HCT116 (cell line): Measurements from ENCODE around the gene PDP2. TPM values are rescaled to one million over a fixed set of nuclear protein-coding genes. Genes with fewer than 3 reads are reported as not detected.

Experiments
- ATAC-seq: fragments of 200-7000 bp; cut with Tn5 transposase; 2 replicates; pipeline ENCODE4 v1.9.1; 2020; ENCODE audit warnings: mild to moderate bottlenecking, moderate library complexity
- BruUV-seq: library from RNA; stranded (reverse); fragments of 400-500 nt; replicated peaks from 2 replicates; lab custom pipeline; 2021; lab: Mats Ljungman, UMichigan
- CTCF ChIA-PET: fragments of 300-600 bp; sonication (Branson Sonifier 250); formaldehyde crosslinking; loops from one replicate; lab custom pipeline; 2021; ENCODE audit warnings: antibody characterized with exemption; lab: Charles Lee
- POLR2A ChIA-PET: fragments of 300-600, 350-600 bp; sonication (Branson Sonifier 250); formaldehyde crosslinking; loops from one replicate; lab custom pipeline; 2021; ENCODE audit warnings: antibody characterized with exemption; lab: Charles Lee
- RAD21 ChIA-PET, 2 experiments: fragments of 300-600 bp; sonication (Branson Sonifier 250); formaldehyde crosslinking; loops; one replicate each; lab custom pipeline; 2023; ENCODE audit warnings: low total read pairs in 2 of 2; ENCODE audit not compliant: uncharacterized antibody in 2 of 2, unreplicated experiment in 2 of 2, low non-redundant PET in 1 of 2; lab: Charles Lee
- DNase-seq: peaks from one replicate; pipeline ENCODE4 v3.0.0-alpha.2; 2010; ENCODE audit warnings: low read depth, low spot score
- H2AFZ ChIP-seq: fragments of 200-600 bp; shearing (Covaris generic), sonication (generic); 2 replicates; pipeline ENCODE4 v1.6.1; 2017; ENCODE audit warnings: low read depth, mixed run types, mixed read lengths, antibody characterized with exemption, low read length; ENCODE audit not compliant: poor library complexity, severe bottlenecking
- H3K27ac ChIP-seq: 2 replicates; pipeline ENCODE4 v1.5.1; 2012; ENCODE audit warnings: low read depth, low read length
- H3K27me3 ChIP-seq: fragments of 200-600 bp; sonication (generic); 2 replicates; pipeline ENCODE4 v1.6.1; 2016; ENCODE audit warnings: mixed run types, low read length, mixed read lengths; ENCODE audit not compliant: insufficient read depth
- H3K36me3 ChIP-seq, 2 experiments: fragments of 200-500 bp in 1 of 2; fragments of 200-600 bp in 1 of 2; sonication (Bioruptor generic) in 1 of 2; sonication (generic) in 1 of 2; 2 replicates each; pipeline versions ENCODE4 v1.5.1 to v1.6.1; 2014 to 2016; ENCODE audit warnings: low read length in 2 of 2, inconsistent platforms in 1 of 2, mixed read lengths in 1 of 2, mixed run types in 1 of 2; ENCODE audit not compliant: insufficient read depth in 2 of 2, control insufficient read depth in 1 of 2
- H3K4me1 ChIP-seq, 2 experiments: fragments of 200-600 bp in 1 of 2; sonication (generic) in 1 of 2; 2 replicates each; pipeline versions ENCODE4 v1.5.1 to v1.6.1; 2012 to 2017; ENCODE audit warnings: low read length in 2 of 2, inconsistent platforms in 1 of 2, mild to moderate bottlenecking in 1 of 2, mixed read lengths in 1 of 2, mixed run types in 1 of 2, moderate library complexity in 1 of 2; ENCODE audit not compliant: insufficient read depth in 2 of 2, control insufficient read depth in 1 of 2
- H3K4me2 ChIP-seq: fragments of 200-600 bp; sonication (generic); 2 replicates; pipeline ENCODE4 v1.6.1; 2017; ENCODE audit warnings: mixed run types, low read length, mixed read lengths
- H3K4me3 ChIP-seq, 2 experiments: fragments of 200-600 bp in 1 of 2; sonication (generic) in 1 of 2; replicated peaks in 1 of 2; 2 replicates each; pipeline ENCODE4 v1.5.1; 2011 to 2016; ENCODE audit warnings: low read length in 2 of 2, control low read depth in 1 of 2, low read depth in 1 of 2, mild to moderate bottlenecking in 1 of 2, mixed read lengths in 1 of 2, mixed run types in 1 of 2
- H3K79me2 ChIP-seq: fragments of 200-600 bp; sonication (generic); 2 replicates; pipeline ENCODE4 v1.6.1; 2017; ENCODE audit warnings: mild to moderate bottlenecking, mixed run types, low read length, moderate library complexity, mixed read lengths; ENCODE audit not compliant: insufficient read depth
- H3K9ac ChIP-seq: fragments of 200-600 bp; sonication (generic); 2 replicates; pipeline ENCODE4 v1.6.1; 2016; ENCODE audit warnings: low read length, mixed read lengths
- H3K9me2 ChIP-seq: fragments of 200-600 bp; sonication (generic), shearing (Covaris generic); 2 replicates; pipeline ENCODE4 v1.6.1; 2017; ENCODE audit warnings: mixed run types, mild to moderate bottlenecking, moderate library complexity; ENCODE audit not compliant: insufficient read depth
- H3K9me3 ChIP-seq, 2 experiments: fragments of 200-500 bp in 1 of 2; fragments of 200-600 bp in 1 of 2; sonication (Bioruptor generic) in 1 of 2; sonication (generic) in 1 of 2; 2 replicates each; pipeline ENCODE4 v1.6.1; 2014 to 2017; ENCODE audit warnings: low read length in 2 of 2, mixed read lengths in 2 of 2, inconsistent platforms in 1 of 2, low read depth in 1 of 2, mild to moderate bottlenecking in 1 of 2, mixed run types in 1 of 2, moderate library complexity in 1 of 2; ENCODE audit not compliant: control insufficient read depth in 1 of 2, insufficient read depth in 1 of 2
- H4K20me1 ChIP-seq: fragments of 200-600 bp; sonication (generic), shearing (Covaris generic); 2 replicates; pipeline ENCODE4 v1.6.1; 2017; ENCODE audit warnings: mixed run types, mild to moderate bottlenecking, moderate library complexity; ENCODE audit not compliant: insufficient read depth
- ATF3 ChIP-seq: IDR thresholded peaks from 2 replicates; pipeline ENCODE4 v1.6.1; 2012
- CBX3 ChIP-seq: IDR thresholded peaks from 2 replicates; pipeline ENCODE4 v1.6.1; 2012; ENCODE audit warnings: low read depth
- CEBPB ChIP-seq: IDR thresholded peaks from 2 replicates; pipeline ENCODE4 v1.6.1; 2012; ENCODE audit warnings: low read depth
- CTCF ChIP-seq, 3 experiments: fragments of 200-600 bp in 1 of 3; sonication (generic) in 1 of 3; IDR thresholded peaks in 2 of 3; conservative IDR thresholded peaks in 1 of 3; 2 replicates each; pipeline ENCODE4 v1.5.1; 2012 to 2017; ENCODE audit warnings: low read depth in 2 of 3, low read length in 2 of 3, antibody characterized with exemption in 1 of 3, borderline replicate concordance in 1 of 3, control low read depth in 1 of 3, mild to moderate bottlenecking in 1 of 3, mixed read lengths in 1 of 3, mixed run types in 1 of 3, moderate library complexity in 1 of 3; ENCODE audit not compliant: insufficient read depth in 1 of 3
- EGR1 ChIP-seq: IDR thresholded peaks from 2 replicates; pipeline ENCODE4 v1.6.1; 2012; ENCODE audit warnings: low read depth
- ELF1 ChIP-seq: IDR thresholded peaks from 2 replicates; pipeline ENCODE4 v1.6.1; 2012; ENCODE audit warnings: low read depth, borderline replicate concordance
- EZH2 ChIP-seq: fragments of 200-600 bp; sonication (generic); IDR thresholded peaks from 2 replicates; pipeline ENCODE4 v1.6.1; 2017; ENCODE audit warnings: antibody characterized with exemption, mixed run types
- FOSL1 ChIP-seq: IDR thresholded peaks from 2 replicates; pipeline ENCODE4 v1.6.1; 2012; ENCODE audit warnings: low read depth
- POLR2A ChIP-seq: IDR thresholded peaks from 2 replicates; pipeline ENCODE4 v1.7.0; 2011; ENCODE audit warnings: borderline replicate concordance; ENCODE audit not compliant: insufficient read depth, insufficient read length; ENCODE audit errors: extremely low read depth
- RAD21 ChIP-seq: IDR thresholded peaks from 2 replicates; pipeline ENCODE4 v1.6.1; 2012; ENCODE audit warnings: low read depth, mild to moderate bottlenecking
- SIN3A ChIP-seq: IDR thresholded peaks from 2 replicates; pipeline ENCODE4 v1.6.1; 2012; ENCODE audit warnings: low read depth
- SP1 ChIP-seq: IDR thresholded peaks from 2 replicates; pipeline ENCODE4 v1.6.1; 2012; ENCODE audit warnings: low read depth
- SRF ChIP-seq: IDR thresholded peaks from 2 replicates; pipeline ENCODE4 v1.6.1; 2012; ENCODE audit warnings: low read depth
- TCF7L2 ChIP-seq: IDR thresholded peaks from 2 replicates; pipeline ENCODE4 v1.7.0; 2011; ENCODE audit warnings: borderline replicate concordance, inconsistent platforms; ENCODE audit not compliant: insufficient read depth, insufficient read length; ENCODE audit errors: extremely low read depth
- YY1 ChIP-seq: IDR thresholded peaks from 2 replicates; pipeline ENCODE4 v1.6.1; 2011; ENCODE audit warnings: low read length, low read depth, moderate library complexity, mild to moderate bottlenecking; ENCODE audit not compliant: insufficient replicate concordance; ENCODE audit errors: extremely low read depth
- ZBTB33 ChIP-seq: IDR thresholded peaks from 2 replicates; pipeline ENCODE4 v1.6.1; 2011; ENCODE audit warnings: mild to moderate bottlenecking, low read length, moderate library complexity; ENCODE audit not compliant: insufficient replicate concordance; ENCODE audit errors: extremely low read depth
- ZFX ChIP-seq: fragments of 450-650 bp; IDR thresholded peaks from 2 replicates; pipeline ENCODE4 v1.6.1; 2017
- ZNF274 ChIP-seq: fragments of 200-500 bp; sonication (Bioruptor generic); IDR thresholded peaks from 2 replicates; pipeline ENCODE4 v1.6.1; 2014; ENCODE audit warnings: mild to moderate bottlenecking, low read depth, low read length, inconsistent platforms
- intact Hi-C: fragments of 100-400 bp; cut with micrococcal nuclease; formaldehyde crosslinking; loops from 2 replicates; pipeline ENCODE4 v1.10.0; 2022
- total RNA-seq: library from RNA; stranded (reverse); gene quantifications from one replicate; pipeline ENCODE4 v1.2.1, GENCODE V29; 2021; ENCODE audit not compliant: unreplicated experiment

PDP2 gene
- total RNA-seq, 1 experiment from 2014 or later: 19.9 TPM

DNA sequence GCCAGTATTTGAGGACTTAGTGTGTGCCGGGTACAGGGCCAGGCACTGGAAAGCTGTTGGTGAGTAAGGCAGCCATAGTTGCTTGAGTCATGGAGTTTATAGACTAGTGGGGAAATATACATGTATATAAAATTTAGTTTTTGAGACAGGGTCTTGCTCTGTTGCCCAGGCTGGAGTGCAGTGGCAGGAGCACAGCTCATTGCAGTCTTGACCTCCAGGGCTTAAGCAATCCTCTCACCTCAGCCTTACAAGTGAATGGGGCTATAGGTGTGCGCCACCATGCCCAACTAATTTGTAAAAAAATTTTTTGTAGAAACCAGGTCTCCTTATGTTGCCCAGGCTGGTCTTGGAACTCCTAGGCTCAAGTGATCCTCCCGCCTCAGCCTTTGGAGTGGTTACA, 2.4 kb downstream of the PDP2 start:
- no peak for DNase-seq

More for the DNA sequence above, 2.4 kb downstream of the PDP2 start:
- TF ChIP-seq FOSL1 (no peak), POLR2A (no peak), RAD21 (no peak), CBX3 (no peak), EZH2 (no peak), TCF7L2 (no peak), YY1 (no peak), CTCF (IDR thresholded peaks at IDR 0.05 in 2 of 3, conservative IDR thresholded peaks at IDR 0.05 in 1 of 3; ENCODE audit: borderline replicate concordance in 1 of 3, insufficient read depth in 1 of 3, low read depth in 2 of 3, low read length in 2 of 3) (no peak), ZBTB33 (no peak), ZFX (no peak), SIN3A (no peak), SP1 (no peak), ELF1 (no peak), CEBPB (no peak), ZNF274 (no peak), SRF (no peak), EGR1 (no peak), ATF3 (no peak)
- CTCF ChIA-PET: interaction anchor here (1.0 kb wide), 1 partner anchor 10 kb away, joined by 3 read pairs; no protein-coding TSS in a partner anchor
- RAD21 ChIA-PET: no interaction called here
- no peaks in the 10 kb centered on the region for H3K9me3 ChIP-seq
- H2AFZ ChIP-seq: no peak overlapping the region
- no peak overlapping the region for H3K27ac ChIP-seq
- no peak for ATAC-seq
- no peaks in the 10 kb centered on the region for H3K9me2 ChIP-seq
- peaks cover 12 to 24% of the 10 kb centered on the region in 2 experiments; a peak in 3 of 4 replicates for H3K36me3 ChIP-seq
- no peak overlapping the region for H3K9ac ChIP-seq
- intact Hi-C loops: no loop called here
- H3K27me3 ChIP-seq: no peaks in the 10 kb centered on the region
- peaks cover 10 to 15% of the 10 kb centered on the region in 2 experiments for H3K4me1 ChIP-seq
- H4K20me1 ChIP-seq: no peaks in the 10 kb centered on the region
- no peak overlapping the region for H3K4me3 ChIP-seq
- BruUV-seq: no TSS peak
- POLR2A ChIA-PET: no interaction called here
- peaks cover 23% of the 10 kb centered on the region; the same call in 1 of the 2 replicates for H3K79me2 ChIP-seq
- no peak overlapping the region for H3K4me2 ChIP-seq
